Measurements from ENCODE around the gene SLC22A14. TPM values are rescaled to one million over a fixed set of nuclear protein-coding genes. Genes with fewer than 3 reads are reported as not detected.

Gene SLC22A14
- total RNA-seq, 2 donors from 2014 or later = 0.28 TPM; not detected in 1

GRCh38 chr3:38353151-38353550 lies 71.1 kb downstream of the SLC22A14 start:
- DNase-seq (ENCODE audit: low spot score) (no peak), ATAC-seq (no peak)
- Mint-ChIP-seq H3K9me3 (no peaks in the 10 kb centered on the region), H3K27ac (no peak overlapping the region), H3K4me3 (no peak overlapping the region), H3K36me3 (no peaks in the 10 kb centered on the region), H3K27me3 (no peaks in the 10 kb centered on the region), H3K4me1 (ENCODE audit: low read depth in 2 of 2) (no peaks in the 10 kb centered on the region)

- Mint-ChIP-seq H3K9me3 (no peaks in the 10 kb centered on the region), H3K27me3 (no peaks in the 10 kb centered on the region), H3K27ac (no peak overlapping the region), H3K4me3 (no peak overlapping the region), H3K36me3 (no peaks in the 10 kb centered on the region), H3K4me1 (ENCODE audit: low read depth in 2 of 2) (no peaks in the 10 kb centered on the region)
- ATAC-seq = no peak
- no peak for DNase-seq (ENCODE audit: low spot score)
Measured at GRCh38 chr3:38354588-38355330, 72.7 kb downstream of the SLC22A14 start.

- H3K4me1 Mint-ChIP-seq (ENCODE audit: low read depth in 2 of 2) = peaks cover 1% of the 10 kb centered on the region in 2 donors
- DNase-seq (ENCODE audit: low spot score) = no peak
- H3K27ac Mint-ChIP-seq = no peak overlapping the region
- H3K4me3 Mint-ChIP-seq = no peak overlapping the region
- H3K27me3 Mint-ChIP-seq = no peaks in the 10 kb centered on the region
- no peaks in the 10 kb centered on the region for H3K36me3 Mint-ChIP-seq
- no peaks in the 10 kb centered on the region for H3K9me3 Mint-ChIP-seq
- no peak for ATAC-seq
Measured at GRCh38 chr3:38359038-38359437, 76.9 kb downstream of the SLC22A14 start.

GRCh38 chr3:38360345-38360744 lies 78.3 kb downstream of the SLC22A14 start:
- Mint-ChIP-seq H3K27me3 (no peaks in the 10 kb centered on the region), H3K4me3 (no peak overlapping the region), H3K4me1 (ENCODE audit: low read depth in 2 of 2) (peaks cover 9 to 10% of the 10 kb centered on the region in 2 donors), H3K36me3 (no peaks in the 10 kb centered on the region), H3K9me3 (no peaks in the 10 kb centered on the region), H3K27ac (no peak overlapping the region)
- DNase-seq (ENCODE audit: low spot score) (no peak), ATAC-seq (no peak)

- Mint-ChIP-seq H3K27me3 (no peaks in the 10 kb centered on the region), H3K9me3 (no peaks in the 10 kb centered on the region), H3K4me3 (no peak overlapping the region), H3K27ac (no peak overlapping the region), H3K36me3 (no peaks in the 10 kb centered on the region), H3K4me1 (ENCODE audit: low read depth in 2 of 2) (peaks cover 9 to 10% of the 10 kb centered on the region in 2 donors)
- DNase-seq (ENCODE audit: low spot score) = no peak
- no peak for ATAC-seq
Measured at GRCh38 chr3:38361496-38361895, 79.4 kb downstream of the SLC22A14 start.

GRCh38 chr3:38362825-38363224 lies 80.7 kb downstream of the SLC22A14 start:
- no peaks in the 10 kb centered on the region for H3K27me3 Mint-ChIP-seq
- peaks cover 9 to 10% of the 10 kb centered on the region in 2 donors for H3K4me1 Mint-ChIP-seq (ENCODE audit: low read depth in 2 of 2)
- no peak for ATAC-seq
- H3K9me3 Mint-ChIP-seq = no peaks in the 10 kb centered on the region
- no peak overlapping the region for H3K27ac Mint-ChIP-seq
- H3K4me3 Mint-ChIP-seq = no peak overlapping the region
- DNase-seq (ENCODE audit: low spot score) = no peak
- no peaks in the 10 kb centered on the region for H3K36me3 Mint-ChIP-seq

GRCh38 chr3:38364721-38365400 lies 82.8 kb downstream of the SLC22A14 start:
- ATAC-seq = no peak
- no peak for DNase-seq (ENCODE audit: low spot score)
- Mint-ChIP-seq H3K27me3 (no peaks in the 10 kb centered on the region), H3K9me3 (no peaks in the 10 kb centered on the region), H3K27ac (no peak overlapping the region), H3K4me3 (no peak overlapping the region), H3K4me1 (ENCODE audit: low read depth in 2 of 2) (peaks cover 10 to 15% of the 10 kb centered on the region in 2 donors), H3K36me3 (no peaks in the 10 kb centered on the region)

- Mint-ChIP-seq H3K27ac (no peak overlapping the region), H3K27me3 (no peaks in the 10 kb centered on the region), H3K36me3 (no peaks in the 10 kb centered on the region), H3K4me1 (ENCODE audit: low read depth in 2 of 2) (peaks cover 10 to 19% of the 10 kb centered on the region in 2 donors), H3K9me3 (no peaks in the 10 kb centered on the region), H3K4me3 (no peak overlapping the region)
- ATAC-seq (peak; percentile 29 to 48), DNase-seq (ENCODE audit: low spot score) (no peak)
Measured at GRCh38 chr3:38365469-38366062, 83.5 kb downstream of the SLC22A14 start.

GRCh38 chr3:38366082-38366481 lies 84.0 kb downstream of the SLC22A14 start:
- H3K27ac Mint-ChIP-seq = no peak overlapping the region
- H3K9me3 Mint-ChIP-seq = no peaks in the 10 kb centered on the region
- peaks cover 10 to 20% of the 10 kb centered on the region in 2 donors for H3K4me1 Mint-ChIP-seq (ENCODE audit: low read depth in 2 of 2)
- no peak for DNase-seq (ENCODE audit: low spot score)
- no peak for ATAC-seq
- no peaks in the 10 kb centered on the region for H3K36me3 Mint-ChIP-seq
- no peak overlapping the region for H3K4me3 Mint-ChIP-seq
- H3K27me3 Mint-ChIP-seq = no peaks in the 10 kb centered on the region

- Mint-ChIP-seq H3K36me3 (no peaks in the 10 kb centered on the region), H3K4me3 (no peak overlapping the region), H3K9me3 (no peaks in the 10 kb centered on the region), H3K4me1 (ENCODE audit: low read depth in 2 of 2) (peaks cover 10 to 23% of the 10 kb centered on the region in 2 donors), H3K27ac (no peak overlapping the region), H3K27me3 (peaks cover 0 to under 1% of the 10 kb centered on the region in 2 donors)
- DNase-seq (ENCODE audit: low spot score) (no peak), ATAC-seq (no peak)
Measured at GRCh38 chr3:38367779-38368178, 85.7 kb downstream of the SLC22A14 start.

Other genes starting within 250 kb of the SLC22A14 start
- gene DLEC1, start 243.1 kb upstream of the SLC22A14 start, total RNA-seq = under 1 TPM; 0.25 to 0.52 TPM
- gene ACAA1, start 145.2 kb upstream of the SLC22A14 start, total RNA-seq = 10 to 100 TPM; 78.6 to 88.2 TPM
- gene MYD88, start 143.6 kb upstream of the SLC22A14 start, total RNA-seq = 10 to 100 TPM; 55.8 to 63.1 TPM
- gene OXSR1, start 116.8 kb upstream of the SLC22A14 start, total RNA-seq = 10 to 100 TPM; 59.9 to 66.8 TPM
- 1 to 10 TPM; 1.3 to 1.8 TPM for gene SLC22A13, start 16.5 kb upstream of the SLC22A14 start, total RNA-seq
- 10 to 100 TPM in 1 of 2 donors, 1 to 10 TPM in 1; 3.8 to 11.4 TPM for gene XYLB, start 64.5 kb downstream of the SLC22A14 start, total RNA-seq
- 1 to 10 TPM; 3.1 to 3.8 TPM for gene ACVR2B, start 171.6 kb downstream of the SLC22A14 start, total RNA-seq
- 10 to 100 TPM; 33.6 to 36.3 TPM for gene EXOG, start 214.0 kb downstream of the SLC22A14 start, total RNA-seq

All from natural killer cell treated with Interleukin-12 subunit alpha and Interleukin-12 subunit beta and Interleukin-15 and Interleukin-18, amount 100 ng/mL, for 72 hours (primary cell).